K562 (cell line): ENCODE measurements around the gene ECSCR. TPM values are rescaled to one million over a fixed set of nuclear protein-coding genes. Genes with fewer than 3 reads are reported as not detected.

Experiments
- CTCFL ChIP-seq: IDR thresholded peaks from 2 replicates; pipeline ENCODE4 v1.6.1; 2011; ENCODE audit warnings: borderline replicate concordance, low read depth, mild to moderate bottlenecking, moderate library complexity, low read length; ENCODE audit not compliant: insufficient read depth, poor library complexity, severe bottlenecking
- HDAC2 ChIP-seq: fragments of 450-650 bp; IDR thresholded peaks from 2 replicates; pipeline ENCODE4 v1.6.1; 2016; ENCODE audit warnings: mild to moderate bottlenecking
- PCBP1 ChIP-seq: fragments of 200-400 bp; formaldehyde crosslinking; IDR thresholded peaks from 2 replicates; pipeline ENCODE4 v1.6.1; 2018; ENCODE audit warnings: mild to moderate bottlenecking, low read depth, low read length; ENCODE audit not compliant: poor library complexity, severe bottlenecking
- RCOR1 ChIP-seq, 2 experiments: IDR thresholded peaks; 2 replicates each; pipeline ENCODE4 v1.6.1; 2012; ENCODE audit warnings: low read depth in 2 of 2, low read length in 2 of 2, borderline replicate concordance in 1 of 2, improper control_type of control experiment in 1 of 2
- REST ChIP-seq, 2 experiments: fragments of 450-650 bp; formaldehyde crosslinking in 1 of 2; IDR thresholded peaks; 2 replicates each; pipeline versions ENCODE4 v1.4.0 to v1.6.1; 2014 to 2020; ENCODE audit warnings: mild to moderate bottlenecking in 2 of 2, borderline replicate concordance in 1 of 2, low read depth in 1 of 2
- ZNF316 ChIP-seq: fragments of 450-650 bp; IDR thresholded peaks from 2 replicates; pipeline ENCODE4 v1.6.1; 2016
- polyA plus RNA-seq, 8 experiments: library from polyadenylated mRNA; depleted of rRNA in 4 of 8; stranded (reverse) in 5 of 8; unstranded in 3 of 8; fragments of >200 nt; fragmentation: Nextera tagmentation in 2 of 8; fragmentation: Illumina TruSeq in 1 of 8; extraction: Ambion mirVana in 2 of 8; extraction: Trizol in 1 of 8; gene quantifications; 2 replicates each; pipeline versions ENCODE4 v1.2.1 to v1.2.3, GENCODE V29; 2011 to 2014; ENCODE audit warnings: inconsistent platforms in 1 of 8, missing spikeins in 1 of 8
- total RNA-seq, 7 experiments: library from RNA; depleted of rRNA in 6 of 7; stranded (reverse); fragments of >200 nt in 6 of 7; fragmentation: Illumina TruSeq in 2 of 7; extraction: Trizol in 2 of 7; gene quantifications; 2 replicates each; pipeline versions ENCODE4 v1.2.1 to v1.2.3, GENCODE V29; 2011 to 2021; ENCODE audit warnings: low replicate concordance in 1 of 7

Gene ECSCR
- total and polyA plus RNA-seq, 9 of the 15 experiments (the other 6 are each of a cell fraction or from before 2014, with no cell fraction given): 0.10 to 0.25 (median 0.13) TPM; not detected in 6

GRCh38 chr5:139402561-139403158 is 59.9 kb downstream of the ECSCR start (continued):
- TF ChIP-seq REST (IDR thresholded peaks at IDR 0.05; ENCODE audit: borderline replicate concordance) (peak; percentile 4; the same call in 1 of the 2 replicates), REST (CRISPR knock-in tag; IDR thresholded peaks at IDR 0.05; ENCODE audit: low read depth) (no peak), HDAC2 (0 out of 2 replicates have a peak, but pooled peaks have one; percentile 32), CTCFL (peak; percentile 77), PCBP1 (no peak), RCOR1 (IDR thresholded peaks at IDR 0.05; ENCODE audit: borderline replicate concordance in 1 of 2, low read depth in 2 of 2, low read length in 2 of 2) (peak in 1 of 2 experiments; percentile 93; a peak in 2 of 4 replicates), ZNF316 (peak; percentile 44; the same call in 1 of the 2 replicates)
